ENCODE results near the gene AGO4. TPM values are rescaled to one million over a fixed set of nuclear protein-coding genes. Genes with fewer than 3 reads are reported as not detected.
"Not testable (repeated sequence)": the region's sequence is repeated elsewhere in the genome, so short reads cannot be mapped to it uniquely, and the experiment has no call there.

AGO4 gene
- total RNA-seq, 6 donors from 2014 or later, result 18.6 to 32.5 (median 26.1) TPM

GRCh38 chr1:35808450-35809113, 766 bp downstream of the AGO4 start:
- Histone ChIP-seq H3K9me3 (no peaks in the 10 kb centered on the region), H3K27ac (peak overlapping the region; percentile 91 to 99 (median 98)), H3K27me3 (no peaks in the 10 kb centered on the region), H3K4me1 (peaks cover 30 to 49% (median 36%) of the 10 kb centered on the region in 4 donors), H3K4me3 (peak overlapping the region; percentile 75 to 93 (median 78)), H3K36me3 (no peaks in the 10 kb centered on the region)
- TF ChIP-seq POLR2A (IDR thresholded peaks at IDR 0.05), result peak in 2 of 4 donors; percentile 35 to 55
- no peak for TF ChIP-seq CTCF (IDR thresholded peaks at IDR 0.05)
- peak in 1 of 2 donors; percentile 25 for TF ChIP-seq POLR2AphosphoS5 (IDR thresholded peaks at IDR 0.05)
- TF ChIP-seq EP300 (IDR thresholded peaks at IDR 0.05), result no peak
- peak; percentile 67 to 89 for DNase-seq
- 0% methylated on average over 8 of the region's 49 CpGs; no CpG with 5 or more reads in 1 of the 2 donors for WGBS, 2 donors
- ATAC-seq (ENCODE audit: low FRiP score in 2 of 2), result peak; percentile 66 to 69

GRCh38 chr1:35809114-35810095, 1.6 kb downstream of the AGO4 start:
- Histone ChIP-seq H3K9me3 (no peaks in the 10 kb centered on the region), H3K36me3 (no peaks in the 10 kb centered on the region), H3K27ac (peak overlapping the region; percentile 91 to 99 (median 98)), H3K4me1 (peaks cover 30 to 45% (median 36%) of the 10 kb centered on the region in 4 donors), H3K27me3 (no peaks in the 10 kb centered on the region), H3K4me3 (peak overlapping the region; percentile 75 to 93 (median 78))
- no peak for ATAC-seq (ENCODE audit: low FRiP score in 2 of 2)
- TF ChIP-seq CTCF (IDR thresholded peaks at IDR 0.05) (no peak), POLR2AphosphoS5 (IDR thresholded peaks at IDR 0.05) (no peak), EP300 (IDR thresholded peaks at IDR 0.05) (no peak), POLR2A (IDR thresholded peaks at IDR 0.05) (no peak)
- 23 to 36% methylated on average over 7 of the region's 7 CpGs for WGBS, 2 donors
- no peak for DNase-seq

GRCh38 chr1:35810096-35810881, 2.5 kb downstream of the AGO4 start:
- ATAC-seq (ENCODE audit: low FRiP score in 2 of 2) (no peak), DNase-seq (no peak)
- Histone ChIP-seq H3K36me3 (no peaks in the 10 kb centered on the region), H3K4me1 (peaks cover 30 to 42% (median 36%) of the 10 kb centered on the region in 4 donors), H3K9me3 (no peaks in the 10 kb centered on the region), H3K27me3 (no peaks in the 10 kb centered on the region), H3K4me3 (peak overlapping the region in 2 of 4 donors; percentile 75 to 93), H3K27ac (peak overlapping the region; percentile 75 to 99 (median 98))
- 53 to 71% methylated on average over 2 of the region's 2 CpGs for WGBS, 2 donors
- no peak for TF ChIP-seq POLR2AphosphoS5 (IDR thresholded peaks at IDR 0.05)
- TF ChIP-seq EP300 (IDR thresholded peaks at IDR 0.05), result no peak
- no peak for TF ChIP-seq CTCF (IDR thresholded peaks at IDR 0.05)
- TF ChIP-seq POLR2A (IDR thresholded peaks at IDR 0.05), result no peak

GRCh38 chr1:35812754-35813153, 4.9 kb downstream of the AGO4 start:
- H3K4me3 ChIP-seq; DNase-seq; H3K27me3 ChIP-seq; H3K27ac ChIP-seq; ATAC-seq (ENCODE audit: low FRiP score in 2 of 2); H3K9me3 ChIP-seq; H3K36me3 ChIP-seq: not testable (repeated sequence)
- peaks cover 25 to 35% (median 30%) of the 10 kb centered on the region in 4 donors for H3K4me1 ChIP-seq
- 96% methylated on average over 5 of the region's 5 CpGs for WGBS, 2 donors

Measured in upper lobe of left lung (tissue), 6 donors.